ENCODE results near the gene MOV10. TPM values are rescaled to one million over a fixed set of nuclear protein-coding genes. Genes with fewer than 3 reads are reported as not detected.
A peak's percentile ranks its signal among the peaks of the same experiment; 100 is the strongest.

The MOV10 gene
- polyA plus RNA-seq, 1 of the 3 experiments (the other 2 are of a cell fraction), result 87.4 TPM

GRCh38 chr1:112674986-112675727 lies 698 bp downstream of the MOV10 start (continued):
- no peak for TF ChIP-seq FOXJ3 (CRISPR knock-in tag; IDR thresholded peaks at IDR 0.05)

GRCh38 chr1:112675728-112676381 lies 1.4 kb downstream of the MOV10 start:
- H3K27me3 ChIP-seq (ENCODE audit: insufficient read depth), result no peaks in the 10 kb centered on the region
- H3K4me3 ChIP-seq (ENCODE audit: low read depth in 2 of 2, low read length in 1 of 2), result peak overlapping the region; percentile 79 to 89
- CTCF ChIA-PET, result interaction anchor here (0.8 to 3.4 kb wide), 6 partner anchors 11 to 397 kb away, joined by 3 to 20 read pairs (median 4); partner anchors contain the start of genes LRIG2 and PPM1J
- H3K9me3 ChIP-seq, result no peaks in the 10 kb centered on the region
- POLR2A ChIA-PET, result interaction anchor here (0.9 to 1.6 kb wide), 5 partner anchors 23 to 174 kb away, joined by 3 to 8 read pairs (median 5); partner anchors contain the start of gene RHOC
- peaks cover 49% of the 10 kb centered on the region for H3K79me2 ChIP-seq (ENCODE audit: insufficient read depth)
- H4K20me1 ChIP-seq (ENCODE audit: insufficient read depth), result no peaks in the 10 kb centered on the region
- peaks cover 11 to 12% of the 10 kb centered on the region in 2 experiments; a peak in 3 of 4 replicates for H3K4me1 ChIP-seq (ENCODE audit: control insufficient read depth in 1 of 2, insufficient read depth in 2 of 2, low read depth in 1 of 2, low read length in 1 of 2)
- 78% methylated on average over 7 of the region's 7 CpGs for WGBS (ENCODE audit: low lambda C conversion rate)
- DNase-seq, result no peak
- peak overlapping the region; percentile 60; the same call in 1 of the 2 replicates for H2AFZ ChIP-seq (ENCODE audit: low read depth)
- no peak for TF ChIP-seq CHD2 (IDR thresholded peaks at IDR 0.05; ENCODE audit: low read length, partially characterized antibody)
- no peak for TF ChIP-seq IRF3 (IDR thresholded peaks at IDR 0.05; ENCODE audit: low read depth, low read length)
- peak overlapping the region; percentile 88 for H3K9ac ChIP-seq
- peak overlapping the region in 1 of 2 experiments; percentile 75; a peak in 2 of 4 replicates for H3K27ac ChIP-seq (ENCODE audit: low read depth in 2 of 2, low read length in 1 of 2)
- peaks cover 12 to 16% of the 10 kb centered on the region in 2 experiments for H3K36me3 ChIP-seq (replicated peaks in 1 of 2; ENCODE audit: control insufficient read depth in 1 of 2, insufficient read depth in 2 of 2, low read length in 1 of 2)
- peak overlapping the region; percentile 80 for H3K4me2 ChIP-seq
- H3F3A ChIP-seq (replicated peaks; ENCODE audit: insufficient read depth), result peaks cover 20% of the 10 kb centered on the region
- no peaks in the 10 kb centered on the region for H3K9me2 ChIP-seq

GRCh38 chr1:112676543-112676942 lies 2.1 kb downstream of the MOV10 start:
- Histone ChIP-seq H3K4me1 (ENCODE audit: control insufficient read depth in 1 of 2, insufficient read depth in 2 of 2, low read depth in 1 of 2, low read length in 1 of 2) (peaks cover 11 to 12% of the 10 kb centered on the region in 2 experiments; a peak in 3 of 4 replicates), H3K27ac (ENCODE audit: low read depth in 2 of 2, low read length in 1 of 2) (no peak overlapping the region), H3K36me3 (replicated peaks in 1 of 2; ENCODE audit: control insufficient read depth in 1 of 2, insufficient read depth in 2 of 2, low read length in 1 of 2) (peaks cover 5 to 10% of the 10 kb centered on the region in 2 experiments), H3K9me2 (no peaks in the 10 kb centered on the region), H3K9ac (no peak overlapping the region), H3K4me2 (0 out of 2 replicates have a peak overlapping the region, but pooled peaks have one; percentile 80), H3F3A (replicated peaks; ENCODE audit: insufficient read depth) (peaks cover 18% of the 10 kb centered on the region), H3K27me3 (ENCODE audit: insufficient read depth) (no peaks in the 10 kb centered on the region), H3K9me3 (no peaks in the 10 kb centered on the region), H4K20me1 (ENCODE audit: insufficient read depth) (no peaks in the 10 kb centered on the region), H2AFZ (ENCODE audit: low read depth) (no peak overlapping the region), H3K4me3 (ENCODE audit: low read depth in 2 of 2, low read length in 1 of 2) (no peak overlapping the region), H3K79me2 (ENCODE audit: insufficient read depth) (peaks cover 55% of the 10 kb centered on the region)
- CTCF ChIA-PET, result interaction anchor here (0.8 kb wide), 1 partner anchor 32 kb away, joined by 4 read pairs; no protein-coding TSS in a partner anchor
- POLR2A ChIA-PET, result no interaction called here
- WGBS (ENCODE audit: low lambda C conversion rate), result 96% methylated on average over 3 of the region's 3 CpGs
- DNase-seq, result no peak
- no peak for TF ChIP-seq TAF1 (IDR thresholded peaks at IDR 0.05; ENCODE audit: borderline replicate concordance, low read depth, low read length)

- ChIA-PET POLR2A (no interaction called here), CTCF (no interaction called here)
- H4K20me1 ChIP-seq (ENCODE audit: insufficient read depth), result no peaks in the 10 kb centered on the region
- no peak overlapping the region for H3K27ac ChIP-seq (ENCODE audit: low read depth in 2 of 2, low read length in 1 of 2)
- no peaks in the 10 kb centered on the region for H3K27me3 ChIP-seq (ENCODE audit: insufficient read depth)
- no peaks in the 10 kb centered on the region for H3K9me3 ChIP-seq
- no peak for DNase-seq
- H3K79me2 ChIP-seq (ENCODE audit: insufficient read depth), result peaks cover 64% of the 10 kb centered on the region
- peaks cover 0 to 2% of the 10 kb centered on the region in 2 experiments for H3K36me3 ChIP-seq (replicated peaks in 1 of 2; ENCODE audit: control insufficient read depth in 1 of 2, insufficient read depth in 2 of 2, low read length in 1 of 2)
- H3K4me1 ChIP-seq (ENCODE audit: control insufficient read depth in 1 of 2, insufficient read depth in 2 of 2, low read depth in 1 of 2, low read length in 1 of 2), result peaks cover 11 to 12% of the 10 kb centered on the region in 2 experiments; a peak in 3 of 4 replicates
- H3F3A ChIP-seq (replicated peaks; ENCODE audit: insufficient read depth), result peaks cover 18% of the 10 kb centered on the region
- no peak overlapping the region for H3K4me3 ChIP-seq (ENCODE audit: low read depth in 2 of 2, low read length in 1 of 2)
- no peak overlapping the region for H3K9ac ChIP-seq
- no peak overlapping the region for H2AFZ ChIP-seq (ENCODE audit: low read depth)
- no peaks in the 10 kb centered on the region for H3K9me2 ChIP-seq
- 97% methylated on average over 4 of the region's 4 CpGs for WGBS (ENCODE audit: low lambda C conversion rate)
- no peak overlapping the region for H3K4me2 ChIP-seq
- TF ChIP-seq USF2 (IDR thresholded peaks at IDR 0.05; ENCODE audit: borderline replicate concordance, low read depth, low read length) (no peak), GABPA (IDR thresholded peaks at IDR 0.05; ENCODE audit: low read depth) (no peak), TCF12 (IDR thresholded peaks at IDR 0.05) (no peak), ELF1 (IDR thresholded peaks at IDR 0.05) (no peak), REST (IDR thresholded peaks at IDR 0.05; ENCODE audit: low read depth, low read length) (no peak), GATA2 (CRISPR knock-in tag; IDR thresholded peaks at IDR 0.05) (no peak), MXI1 (IDR thresholded peaks at IDR 0.05; ENCODE audit: low read depth, low read length) (no peak)
Measured at GRCh38 chr1:112677501-112677900, 3.0 kb downstream of the MOV10 start.
